K562 treated with DMSO at 1 percent for 24 hours (cell line): Measurements from ENCODE around the gene PTGDR2. TPM values are rescaled to one million over a fixed set of nuclear protein-coding genes. Genes with fewer than 3 reads are reported as not detected.

ENCODE experiments used
- total RNA-seq: library from RNA; unstranded; fragments of 300-600 nt; gene quantifications from 2 replicates; pipeline ENCODE4 v1.2.3, GENCODE V29; 2022; ENCODE audit warnings: low read depth; ENCODE audit not compliant: insufficient read depth

The PTGDR2 gene
- total RNA-seq: 7.4 and 11.7 TPM in 2 replicates

GRCh38 chr11:60855726-60856633 is at the start of gene PTGDR2:
TSS of gene PTGDR2 (minus strand) at chr11:60855950. CDS start at chr11:60853722, 2,228 bp downstream.

GRCh38 chr11:60866911-60867870 is 11.4 kb upstream of the PTGDR2 start, which contains the start of gene ZP1:
TSS of gene ZP1 (plus strand) at chr11:60867542. CDS start at chr11:60867562, 20 bp downstream.

GRCh38 chr11:60841797-60842667 is 13.7 kb downstream of the PTGDR2 start, which contains the start of gene CCDC86:
TSS of gene CCDC86 (plus strand) at chr11:60842113. CDS start at chr11:60842125, 12 bp downstream.

Other genes with a start within 250 kb of the PTGDR2 start
- gene MS4A8, start 156.3 kb downstream of the PTGDR2 start, total RNA-seq: not detected in 2 replicates
- not detected in 2 replicates for gene MS4A18, start 131.2 kb downstream of the PTGDR2 start, total RNA-seq
- not detected in 2 replicates for gene MS4A15, start 99.1 kb downstream of the PTGDR2 start, total RNA-seq
- not detected in 2 replicates for gene MS4A10, start 70.6 kb downstream of the PTGDR2 start, total RNA-seq
- gene CCDC86, start 13.8 kb downstream of the PTGDR2 start, total RNA-seq: 36.5 and 39.2 TPM in 2 replicates
- gene ZP1, start 11.6 kb upstream of the PTGDR2 start, total RNA-seq: not detected in 2 replicates
- 149 and 150 TPM in 2 replicates for gene PRPF19, start 50.6 kb upstream of the PTGDR2 start, total RNA-seq
- 57.3 and 61.1 TPM in 2 replicates for gene TMEM109, start 58.2 kb upstream of the PTGDR2 start, total RNA-seq
- 0.78 and 6.6 TPM in 2 replicates for gene TMEM132A, start 68.5 kb upstream of the PTGDR2 start, total RNA-seq
- 0.46 and 1.2 TPM in 2 replicates for gene SLC15A3, start 96.2 kb upstream of the PTGDR2 start, total RNA-seq
- gene CD6, start 115.7 kb upstream of the PTGDR2 start, total RNA-seq: not detected in 2 replicates
- not detected in 2 replicates for gene CD5, start 246.5 kb upstream of the PTGDR2 start, total RNA-seq